Activated naive CD4-positive, alpha-beta T cell treated with anti-CD3 and anti-CD28 coated beads, Interleukin-2, amount 10 ng/mL, durations not matched to agents 7 days and 5 days (primary cell): ENCODE results near the gene TPSD1.
"Not testable (repeated sequence)": the region's sequence is repeated elsewhere in the genome, so short reads cannot be mapped to it uniquely, and the experiment has no call there.

Source experiments
- CTCF ChIA-PET: fragments of 350-600 bp; sonication (Branson Sonifier 250); formaldehyde crosslinking; loops from one replicate; lab custom pipeline; 2021; ENCODE audit warnings: antibody characterized with exemption; lab: Charles Lee
- DNase-seq: peaks from one replicate; pipeline ENCODE4 v3.0.0-alpha.2; 2020
- H3K27ac Mint-ChIP-seq: one replicate; pipeline ENCODE4 v1.8.0; 2021; ENCODE audit warnings: mild to moderate bottlenecking, moderate library complexity, mixed read lengths
- H3K27me3 Mint-ChIP-seq: one replicate; pipeline ENCODE4 v1.8.0; 2021; ENCODE audit warnings: mild to moderate bottlenecking, mixed read lengths
- H3K36me3 Mint-ChIP-seq: one replicate; pipeline ENCODE4 v1.8.0; 2021; ENCODE audit warnings: mixed read lengths
- H3K4me1 Mint-ChIP-seq: one replicate; pipeline ENCODE4 v1.8.0; 2021; ENCODE audit warnings: mixed read lengths
- H3K4me3 Mint-ChIP-seq: one replicate; pipeline ENCODE4 v1.8.0; 2021; ENCODE audit warnings: mild to moderate bottlenecking, moderate library complexity, mixed read lengths
- H3K9me3 Mint-ChIP-seq: one replicate; pipeline ENCODE4 v1.8.0; 2021; ENCODE audit warnings: mixed read lengths

Gene TPSD1

DNA sequence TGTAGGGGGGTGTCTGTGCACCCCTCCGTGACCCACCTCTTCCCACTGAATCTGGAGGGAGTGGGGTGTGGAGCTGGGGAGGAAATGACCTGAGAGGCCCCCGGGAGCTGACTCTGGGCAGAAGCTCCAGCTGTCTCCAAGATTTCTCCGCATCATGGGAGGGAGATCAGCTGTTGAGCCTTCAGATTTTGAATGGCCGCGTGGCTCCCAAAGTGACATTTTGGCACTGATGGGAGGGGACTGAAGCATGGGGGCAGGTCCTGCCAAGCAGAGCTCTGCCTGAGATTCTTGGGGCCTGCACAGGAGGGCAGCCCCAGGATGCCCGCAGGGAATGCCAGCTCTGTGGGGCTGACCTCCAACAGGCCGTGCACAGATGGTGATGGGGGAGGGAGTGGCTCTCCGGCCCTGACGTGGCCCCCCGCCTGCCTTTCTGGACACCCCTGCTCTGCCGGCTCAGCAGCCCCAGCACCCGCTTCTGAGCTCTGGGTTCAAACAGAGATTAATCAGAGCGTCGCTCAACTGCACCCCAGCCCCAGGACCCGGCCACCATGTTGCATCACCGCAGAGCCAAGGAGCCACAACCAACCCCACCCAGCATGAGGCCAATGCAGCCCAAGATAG is 28.2 kb downstream of the TPSD1 start:
- CTCF ChIA-PET = no interaction called here

DNA sequence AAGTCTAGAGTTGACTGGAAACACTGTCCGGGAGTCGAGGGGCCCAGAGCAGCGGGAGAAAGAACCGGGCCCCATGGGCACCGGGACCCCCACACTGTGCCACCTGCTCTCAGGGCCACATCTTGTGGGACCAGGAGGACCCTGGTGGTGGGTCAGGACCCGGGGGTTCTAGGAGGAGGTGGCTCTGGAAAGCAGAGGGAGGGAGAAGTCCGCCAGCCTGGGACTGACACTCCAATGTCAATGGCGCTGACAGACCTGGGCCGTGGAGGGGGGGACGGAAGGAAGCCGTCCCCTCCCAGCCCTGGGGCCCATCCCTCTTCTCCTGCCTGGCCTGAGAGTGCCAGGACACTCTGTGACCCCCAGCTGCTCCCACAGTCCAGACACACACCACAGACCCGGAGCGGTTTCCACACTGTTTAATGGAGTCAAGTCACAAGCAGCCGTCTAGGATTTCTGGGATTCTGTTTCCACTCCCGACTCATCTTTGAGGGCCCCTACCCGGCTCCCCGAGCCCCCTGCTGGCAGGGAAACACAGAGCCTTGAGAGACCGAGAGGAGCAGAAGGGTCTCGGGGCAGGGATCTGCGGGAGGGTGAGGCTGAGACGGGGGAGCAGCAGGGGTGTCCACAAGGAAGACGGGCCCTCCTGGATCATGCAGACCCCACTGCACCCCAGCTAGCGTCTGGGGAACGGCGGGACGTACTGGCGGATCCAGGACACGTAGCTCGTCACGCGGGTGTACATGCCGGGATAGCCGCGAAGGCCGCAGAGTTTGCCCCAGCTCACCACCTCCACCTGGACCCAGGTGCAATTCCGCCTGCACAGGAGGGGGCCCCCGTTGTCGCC is 30.0 kb downstream of the TPSD1 start:
- H3K4me1 Mint-ChIP-seq = no peaks in the 10 kb centered on the region
- no peak for DNase-seq
- CTCF ChIA-PET = no interaction called here
- no peak overlapping the region for H3K27ac Mint-ChIP-seq
- H3K4me3 Mint-ChIP-seq = no peak overlapping the region
- no peaks in the 10 kb centered on the region for H3K36me3 Mint-ChIP-seq
- peaks cover 77% of the 10 kb centered on the region for H3K27me3 Mint-ChIP-seq
- H3K9me3 Mint-ChIP-seq = no peaks in the 10 kb centered on the region

More for the DNA sequence above, 28.2 kb downstream of the TPSD1 start:
- DNase-seq = no peak
- no peaks in the 10 kb centered on the region for H3K9me3 Mint-ChIP-seq
- peaks cover 63% of the 10 kb centered on the region for H3K27me3 Mint-ChIP-seq
- H3K4me1 Mint-ChIP-seq = no peaks in the 10 kb centered on the region
- H3K27ac Mint-ChIP-seq = no peak overlapping the region
- H3K4me3 Mint-ChIP-seq = no peak overlapping the region
- no peaks in the 10 kb centered on the region for H3K36me3 Mint-ChIP-seq

DNA sequence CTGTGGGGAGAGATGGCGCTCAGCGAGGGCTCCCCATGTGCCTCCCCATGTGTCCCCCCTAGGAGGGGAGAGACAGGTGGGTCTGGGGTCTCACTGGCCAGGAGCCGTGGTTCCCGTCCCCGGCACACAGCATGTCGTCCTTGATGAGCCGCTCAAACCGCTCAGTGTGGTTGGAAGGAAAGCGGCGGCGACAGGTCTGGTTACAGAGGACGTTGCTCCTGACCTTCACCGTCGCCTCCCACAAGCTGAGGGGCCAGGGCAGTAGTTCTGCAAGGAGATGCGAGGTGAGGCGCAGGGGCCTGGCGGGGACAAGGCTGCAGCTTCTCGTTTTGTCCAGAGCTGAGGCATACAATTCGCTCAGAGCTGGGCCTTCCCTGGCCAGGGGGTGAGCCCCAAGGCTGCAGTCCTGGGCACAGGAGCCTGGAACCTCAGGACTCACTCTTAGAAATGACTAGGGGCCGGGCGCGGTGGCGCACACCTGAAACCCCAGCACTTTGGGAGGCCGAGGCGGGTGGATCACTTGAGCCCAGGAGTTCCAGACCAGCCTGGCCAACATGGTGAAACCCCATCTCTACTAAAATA is 30.7 kb downstream of the TPSD1 start:
- no peak overlapping the region for H3K27ac Mint-ChIP-seq
- no peaks in the 10 kb centered on the region for H3K9me3 Mint-ChIP-seq
- peaks cover 83% of the 10 kb centered on the region for H3K27me3 Mint-ChIP-seq
- no peak overlapping the region for H3K4me3 Mint-ChIP-seq
- H3K36me3 Mint-ChIP-seq = no peaks in the 10 kb centered on the region
- DNase-seq = no peak
- CTCF ChIA-PET = no interaction called here
- H3K4me1 Mint-ChIP-seq = no peaks in the 10 kb centered on the region

DNA sequence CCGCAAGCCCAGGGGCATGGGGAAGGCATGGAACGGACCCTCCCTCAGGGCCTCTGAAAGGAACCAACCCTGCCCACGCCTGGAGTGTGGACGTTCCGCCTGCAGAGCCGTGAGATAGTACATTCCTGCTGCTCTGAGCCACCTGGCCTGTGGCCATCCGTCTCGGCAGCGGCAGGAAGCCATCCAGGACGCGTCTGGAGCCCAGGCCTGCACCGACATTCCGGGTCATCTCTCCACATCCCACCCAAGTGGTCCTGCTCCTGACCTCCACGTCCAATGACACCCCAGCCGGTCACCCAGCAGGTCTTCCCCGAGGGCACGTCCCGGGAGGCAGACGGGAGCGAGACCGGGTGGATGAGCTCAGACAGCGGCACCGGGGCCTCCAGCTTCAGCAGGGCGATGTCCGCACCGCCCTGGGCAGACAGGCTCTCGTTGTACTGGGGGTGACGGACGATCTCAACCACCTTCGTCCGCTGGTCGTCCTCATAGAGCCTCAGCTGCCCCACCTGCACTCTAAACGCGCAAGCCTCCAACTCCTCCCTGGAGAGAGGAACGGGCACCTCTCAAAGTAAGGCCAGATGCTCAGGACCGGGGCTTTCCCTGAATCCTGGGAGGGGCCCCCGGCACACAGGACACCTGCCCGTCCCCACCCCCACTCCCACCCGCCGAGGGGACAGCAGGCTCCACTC is 32.3 kb downstream of the TPSD1 start:
- DNase-seq = no peak
- Mint-ChIP-seq H3K4me1 (no peaks in the 10 kb centered on the region), H3K4me3 (no peak overlapping the region), H3K36me3 (no peaks in the 10 kb centered on the region), H3K27ac (no peak overlapping the region), H3K27me3 (peaks cover 89% of the 10 kb centered on the region), H3K9me3 (no peaks in the 10 kb centered on the region)
- CTCF ChIA-PET = no interaction called here

DNA sequence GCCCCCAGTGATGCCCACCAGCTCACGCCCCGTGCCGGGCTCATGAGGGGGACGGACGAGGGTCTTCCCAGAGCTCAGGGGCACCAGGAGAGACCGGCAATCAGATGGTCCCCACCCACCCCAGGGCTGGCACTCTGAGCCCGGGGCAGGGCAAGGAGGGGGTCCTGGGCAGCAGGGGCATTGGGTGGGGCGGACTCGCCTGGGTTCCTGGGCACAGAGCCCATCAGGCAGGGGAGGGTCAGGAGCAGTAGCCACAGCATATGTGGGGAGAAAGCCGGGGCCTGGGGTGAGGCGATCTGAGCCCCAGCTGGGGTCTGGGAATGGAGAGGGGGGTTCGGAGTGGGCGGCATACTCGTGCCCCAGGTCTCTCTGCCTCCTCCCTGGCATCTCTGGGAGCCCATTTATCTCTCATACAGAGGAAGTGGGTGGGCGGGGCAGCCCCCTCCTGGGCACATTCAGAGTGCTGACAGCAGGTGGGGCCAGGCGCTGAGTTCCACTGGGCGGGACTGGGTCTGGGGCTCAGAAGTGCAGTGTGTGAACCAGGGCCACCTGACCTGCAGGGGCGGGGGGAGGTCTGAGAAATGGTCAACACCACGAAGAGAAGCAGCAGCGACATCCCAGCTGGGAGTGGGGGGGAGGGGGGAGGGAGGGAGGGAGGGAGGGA is 33.1 kb downstream of the TPSD1 start:
- no peaks in the 10 kb centered on the region for H3K4me1 Mint-ChIP-seq
- CTCF ChIA-PET = no interaction called here
- no peak overlapping the region for H3K4me3 Mint-ChIP-seq
- peaks cover 90% of the 10 kb centered on the region for H3K27me3 Mint-ChIP-seq
- no peaks in the 10 kb centered on the region for H3K9me3 Mint-ChIP-seq
- H3K36me3 Mint-ChIP-seq = no peaks in the 10 kb centered on the region
- H3K27ac Mint-ChIP-seq = no peak overlapping the region
- no peak for DNase-seq

DNA sequence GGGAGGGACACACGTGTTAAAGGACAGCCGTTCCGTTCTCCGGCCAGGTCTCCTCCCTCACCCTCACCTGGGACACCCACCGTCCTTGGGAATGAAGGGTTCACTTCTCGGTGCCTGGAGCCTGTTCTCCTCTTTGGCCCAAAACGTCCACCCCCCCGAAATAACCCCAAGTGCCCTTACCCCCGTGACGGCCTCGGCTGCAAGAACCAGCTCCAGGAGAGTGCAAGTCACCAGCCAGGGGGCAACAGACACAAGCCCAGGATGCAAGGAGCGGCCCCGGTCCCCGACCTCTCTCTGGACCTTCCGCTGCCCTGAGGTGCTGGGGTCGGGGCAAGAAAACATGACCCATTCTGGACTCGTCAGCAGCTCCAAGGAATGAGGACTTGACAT is 33.6 kb downstream of the TPSD1 start:
- no peaks in the 10 kb centered on the region for H3K36me3 Mint-ChIP-seq
- no peak overlapping the region for H3K27ac Mint-ChIP-seq
- no peaks in the 10 kb centered on the region for H3K9me3 Mint-ChIP-seq
- DNase-seq = no peak
- no peaks in the 10 kb centered on the region for H3K4me1 Mint-ChIP-seq
- no peak overlapping the region for H3K4me3 Mint-ChIP-seq
- peaks cover 90% of the 10 kb centered on the region for H3K27me3 Mint-ChIP-seq
- CTCF ChIA-PET = no interaction called here

DNA sequence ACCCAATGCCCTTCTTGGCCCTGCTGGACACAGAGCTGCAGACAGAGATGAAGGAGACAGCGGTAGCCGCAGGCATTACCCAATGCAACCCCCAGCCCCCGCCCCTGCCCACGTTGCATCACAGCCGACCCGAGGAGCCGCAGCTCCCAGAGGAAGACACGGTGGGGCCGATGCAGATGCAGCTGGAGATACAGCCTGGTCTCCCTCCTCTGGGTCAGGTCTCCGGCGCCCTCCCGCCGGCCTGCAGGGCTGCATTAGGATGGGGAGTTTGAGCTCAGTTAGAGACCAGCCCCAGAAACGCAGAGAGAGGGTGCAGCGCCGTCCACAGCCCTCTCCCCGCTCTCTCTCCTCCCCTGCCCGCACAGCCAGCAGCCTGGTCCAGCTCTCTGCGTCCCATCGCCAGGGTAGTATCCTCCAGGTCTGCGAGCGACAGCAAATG is 34.2 kb downstream of the TPSD1 start:
- H3K9me3 Mint-ChIP-seq = no peaks in the 10 kb centered on the region
- DNase-seq = no peak
- no peaks in the 10 kb centered on the region for H3K4me1 Mint-ChIP-seq
- H3K36me3 Mint-ChIP-seq = no peaks in the 10 kb centered on the region
- no peak overlapping the region for H3K27ac Mint-ChIP-seq
- H3K4me3 Mint-ChIP-seq = no peak overlapping the region
- CTCF ChIA-PET = no interaction called here
- peaks cover 95% of the 10 kb centered on the region for H3K27me3 Mint-ChIP-seq

DNA sequence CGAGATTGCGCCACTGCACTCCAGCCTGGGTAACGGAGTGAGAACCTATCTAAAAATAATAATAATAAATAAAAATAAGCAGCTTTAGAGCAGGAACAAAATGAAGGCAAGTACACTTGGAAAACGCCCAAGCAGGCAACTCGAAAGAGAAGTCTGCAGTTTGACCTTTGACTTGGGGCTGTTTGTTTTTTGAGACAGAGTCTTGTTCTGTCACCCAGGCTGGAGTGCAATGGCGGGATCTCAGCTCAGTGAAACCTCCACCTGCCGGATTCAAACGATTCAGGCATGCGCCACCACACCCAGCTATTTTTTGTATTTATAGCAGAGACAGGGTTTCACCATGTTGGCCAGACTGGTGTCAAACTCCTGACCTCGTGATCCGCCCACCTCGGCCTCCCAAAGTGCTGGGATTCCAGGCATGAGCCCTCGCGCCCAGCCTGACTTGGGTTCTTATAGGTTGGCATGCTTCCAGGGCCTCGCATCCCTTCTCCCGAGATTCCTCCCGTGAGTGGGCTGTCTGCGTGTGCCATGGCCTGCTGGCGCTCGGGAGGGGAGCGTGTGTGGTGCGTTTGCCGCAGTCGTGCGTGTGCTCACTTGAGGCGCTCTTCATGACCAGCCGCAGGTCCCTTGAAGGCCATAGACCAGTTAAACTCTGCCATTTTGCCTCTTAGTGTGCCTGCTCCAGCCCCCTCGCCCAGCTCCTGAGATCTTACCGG is 35.1 kb downstream of the TPSD1 start:
- H3K9me3 Mint-ChIP-seq = no peaks in the 10 kb centered on the region
- no peaks in the 10 kb centered on the region for H3K4me1 Mint-ChIP-seq
- no peak overlapping the region for H3K27ac Mint-ChIP-seq
- peaks cover 94% of the 10 kb centered on the region for H3K27me3 Mint-ChIP-seq
- no peaks in the 10 kb centered on the region for H3K36me3 Mint-ChIP-seq
- CTCF ChIA-PET = no interaction called here
- no peak for DNase-seq
- H3K4me3 Mint-ChIP-seq = no peak overlapping the region

DNA sequence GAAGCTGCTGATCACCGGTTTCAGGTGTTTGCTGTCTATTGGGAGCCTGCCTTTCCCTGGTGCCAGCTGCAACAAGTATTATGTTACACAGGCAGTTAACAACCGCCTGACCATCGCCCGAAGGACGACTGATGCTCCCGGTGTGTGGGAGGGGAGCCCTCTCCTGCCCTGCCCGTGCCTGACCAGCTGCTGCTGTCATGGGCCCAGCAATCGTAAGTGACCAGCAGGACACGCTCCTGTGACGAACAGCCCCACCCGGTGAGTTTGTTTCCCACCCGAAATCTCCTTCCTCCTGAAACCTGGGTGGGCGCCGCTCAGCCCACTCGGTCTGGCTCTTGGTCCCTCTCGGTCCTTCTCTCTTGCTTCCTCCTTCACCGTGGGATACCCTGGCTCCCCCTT is 35.7 kb downstream of the TPSD1 start:
- Mint-ChIP-seq H3K27me3 (peaks cover 91% of the 10 kb centered on the region), H3K36me3 (no peaks in the 10 kb centered on the region), H3K9me3 (no peaks in the 10 kb centered on the region), H3K4me3 (no peak overlapping the region), H3K27ac (no peak overlapping the region), H3K4me1 (no peaks in the 10 kb centered on the region)
- CTCF ChIA-PET = no interaction called here
- DNase-seq = no peak

DNA sequence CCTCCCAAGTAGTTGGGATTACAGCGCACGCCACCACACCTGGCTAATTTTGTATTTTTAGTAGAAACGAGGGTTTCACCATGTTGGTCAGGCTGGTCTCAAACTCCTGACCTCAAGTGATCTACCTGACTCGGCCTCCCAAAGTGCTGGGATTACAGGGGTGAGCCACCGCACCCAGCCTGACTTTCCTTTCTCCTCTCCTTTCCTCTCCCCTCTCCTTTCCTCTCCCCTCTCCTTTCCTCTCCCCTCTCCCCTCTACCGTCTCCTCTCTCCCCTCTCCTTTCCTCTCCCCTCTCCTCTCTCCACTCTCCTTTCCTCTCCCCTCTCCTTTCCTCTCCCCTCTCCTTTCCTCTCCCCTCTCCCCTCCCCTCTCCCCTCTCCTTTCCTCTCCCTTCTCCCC is 36.3 kb downstream of the TPSD1 start:
- peaks cover 92% of the 10 kb centered on the region for H3K27me3 Mint-ChIP-seq
- H3K4me3 Mint-ChIP-seq, DNase-seq, H3K27ac Mint-ChIP-seq, CTCF ChIA-PET, H3K9me3 Mint-ChIP-seq, H3K36me3 Mint-ChIP-seq, H3K4me1 Mint-ChIP-seq: not testable (repeated sequence)

DNA sequence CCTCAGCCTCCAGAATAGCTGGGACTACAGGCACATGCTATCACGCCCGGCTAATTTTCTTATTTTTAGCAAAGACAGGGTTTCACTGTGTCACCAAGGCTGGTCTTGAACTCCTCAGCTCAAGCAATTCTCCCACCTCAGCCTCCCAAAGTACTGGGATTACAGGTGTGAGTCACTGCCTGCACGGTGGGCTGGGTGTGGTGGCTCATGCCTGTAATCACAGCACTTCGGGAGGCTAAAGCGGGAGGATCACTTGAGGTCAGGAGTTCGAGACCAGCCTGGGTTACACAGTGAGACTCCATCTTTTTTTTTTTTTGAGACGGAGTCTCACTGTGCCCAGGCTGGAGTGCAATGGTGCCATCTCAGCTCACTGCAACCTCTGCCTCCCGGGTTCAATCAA is 36.9 kb downstream of the TPSD1 start:
- H3K27ac Mint-ChIP-seq, H3K4me1 Mint-ChIP-seq, H3K4me3 Mint-ChIP-seq, DNase-seq, H3K36me3 Mint-ChIP-seq, CTCF ChIA-PET, H3K9me3 Mint-ChIP-seq: not testable (repeated sequence)
- peaks cover 86% of the 10 kb centered on the region for H3K27me3 Mint-ChIP-seq

DNA sequence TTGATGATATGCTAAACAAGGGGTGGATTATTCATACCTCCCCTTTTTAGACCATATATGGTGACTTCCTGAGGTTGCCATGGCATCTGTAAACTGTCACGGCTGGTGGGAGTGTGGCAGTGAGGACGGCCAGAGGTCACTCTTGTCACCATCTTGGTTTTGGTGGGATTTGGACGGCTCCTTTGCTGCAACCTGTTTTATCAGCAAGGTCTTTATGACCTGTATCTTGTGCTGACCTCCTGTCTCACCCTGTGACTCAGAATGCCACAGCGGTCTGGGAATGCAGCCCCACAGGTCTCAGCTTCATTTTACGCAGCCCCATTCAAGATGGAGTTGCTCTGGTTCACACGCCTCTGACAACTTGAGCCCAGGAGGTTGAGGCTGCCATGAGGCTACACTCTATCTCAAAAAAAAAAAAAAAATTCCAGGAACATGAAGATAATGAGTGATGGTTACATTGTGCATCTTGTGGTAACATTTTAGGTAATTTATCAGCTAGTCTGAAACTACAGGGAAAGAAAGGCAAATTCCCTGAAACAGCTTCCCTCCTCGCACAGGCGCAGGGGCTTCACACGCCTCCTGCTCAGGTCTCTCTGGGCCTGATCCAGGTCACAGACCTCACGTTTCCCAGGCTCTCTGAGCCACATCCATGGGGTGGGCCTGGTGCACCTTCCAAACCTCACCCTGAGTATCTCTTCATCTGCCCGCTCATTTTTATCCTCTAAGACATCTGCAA is 38.2 kb downstream of the TPSD1 start:
- Mint-ChIP-seq H3K9me3 (no peaks in the 10 kb centered on the region), H3K4me1 (peaks cover 6% of the 10 kb centered on the region), H3K4me3 (no peak overlapping the region), H3K36me3 (no peaks in the 10 kb centered on the region), H3K27ac (no peak overlapping the region), H3K27me3 (peaks cover 85% of the 10 kb centered on the region)
- DNase-seq = no peak
- CTCF ChIA-PET = no interaction called here

DNA sequence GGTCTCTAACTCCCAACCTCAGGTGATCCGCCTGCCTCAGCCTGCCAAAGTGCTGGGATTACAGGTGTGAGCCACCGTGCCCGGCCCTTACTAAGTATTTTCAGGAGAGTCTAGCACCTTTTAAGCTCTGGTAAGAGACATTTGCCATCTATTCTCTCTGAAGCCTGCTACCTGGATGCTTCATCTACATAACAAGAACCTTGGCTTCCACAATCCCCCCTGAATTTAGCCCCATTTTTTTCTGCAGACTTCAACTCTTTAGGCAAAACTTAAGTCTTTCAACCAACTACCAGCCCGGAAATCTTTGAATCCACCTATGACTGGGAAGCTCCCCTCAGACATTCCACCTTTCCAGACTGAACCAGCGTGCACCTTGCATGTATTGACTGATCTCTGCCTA is 39.6 kb downstream of the TPSD1 start:
- Mint-ChIP-seq H3K9me3 (no peaks in the 10 kb centered on the region), H3K27me3 (peaks cover 84% of the 10 kb centered on the region), H3K4me1 (peaks cover 6% of the 10 kb centered on the region), H3K27ac (no peak overlapping the region), H3K36me3 (no peaks in the 10 kb centered on the region), H3K4me3 (no peak overlapping the region)
- CTCF ChIA-PET = no interaction called here
- no peak for DNase-seq
